ENCODE results near the gene TMTC3. TPM values are rescaled to one million over a fixed set of nuclear protein-coding genes. Genes with fewer than 3 reads are reported as not detected.

Gene TMTC3
- total and polyA plus RNA-seq, 2 experiments from 2014 or later: 17.7 to 53.8 TPM

DNA sequence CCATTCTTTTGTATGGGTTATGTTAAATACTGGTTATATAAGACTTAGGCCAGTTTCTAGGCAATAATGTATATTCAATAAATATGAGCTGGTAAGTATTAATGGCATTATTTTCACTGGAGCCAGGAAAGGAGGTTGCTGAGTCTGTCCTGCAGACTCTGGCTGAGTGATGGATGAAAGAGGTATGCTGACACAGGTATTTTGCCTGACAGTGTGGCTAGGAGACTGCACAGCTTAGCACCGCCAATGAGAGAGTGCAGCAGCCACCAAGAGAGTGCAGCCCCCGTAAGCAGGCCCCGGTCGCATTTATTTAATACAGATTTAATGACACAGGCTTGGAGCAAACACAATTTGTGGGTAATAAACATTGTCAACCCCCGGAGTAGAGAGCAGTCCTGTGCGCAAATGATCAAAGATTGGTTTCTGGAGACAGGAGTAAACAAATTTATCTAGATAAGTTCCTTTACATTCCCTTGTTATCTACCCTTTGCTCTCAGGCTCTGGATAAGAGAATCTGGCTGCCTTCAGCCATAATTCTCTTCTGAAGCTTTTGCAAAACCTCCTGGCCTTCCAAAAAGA lies 37.4 kb downstream of the TMTC3 start (continued):
- TF ChIP-seq REST (IDR thresholded peaks at IDR 0.05; ENCODE audit: unreplicated experiment) (no peak), ZNF462 (CRISPR knock-in tag; IDR thresholded peaks at IDR 0.05) (no peak), EZH2phosphoT487 (IDR thresholded peaks at IDR 0.05; ENCODE audit: unreplicated experiment) (no peak), POLR2AphosphoS5 (IDR thresholded peaks at IDR 0.05; ENCODE audit: low read depth) (no peak), ZNF114 (CRISPR knock-in tag; IDR thresholded peaks at IDR 0.05) (no peak)
